Measurements from ENCODE around the gene HOXA7.

Gene HOXA7

DNA sequence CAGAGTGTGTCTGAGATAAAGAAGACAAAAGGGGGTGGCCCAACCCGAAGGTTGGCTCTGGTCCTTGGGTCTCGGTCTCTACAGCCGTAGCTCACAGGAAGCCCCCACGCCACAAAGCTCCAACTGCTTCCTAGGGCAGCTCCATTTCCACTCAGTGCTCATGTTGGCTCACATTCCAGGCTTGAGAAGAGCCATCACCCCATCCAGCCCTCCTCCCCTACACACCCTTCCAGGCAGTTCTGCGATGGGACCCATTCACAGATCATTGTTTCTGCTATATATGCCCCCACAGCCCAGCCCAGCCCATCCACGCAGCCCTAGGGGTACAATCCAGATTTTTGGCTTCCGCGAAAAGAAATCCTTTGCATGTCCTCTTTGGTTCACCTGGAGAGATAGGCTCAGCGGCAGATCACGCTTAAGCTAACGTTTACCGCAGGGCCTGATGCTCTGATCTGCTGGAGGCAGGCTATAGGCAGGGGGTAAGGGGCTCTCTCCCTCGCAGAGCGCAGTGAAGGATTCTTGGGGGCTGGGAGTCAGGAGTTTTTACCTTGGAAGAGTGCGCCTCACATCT is 34.8 kb upstream of the HOXA7 start:
- Histone ChIP-seq H3K79me2 (ENCODE audit: insufficient read depth, low read depth) (no peaks in the 10 kb centered on the region), H3K27ac (no peak overlapping the region), H2AFZ (ENCODE audit: low read depth) (no peak overlapping the region), H3K9ac (no peak overlapping the region), H3K4me2 (no peak overlapping the region), H3K36me3 (ENCODE audit: insufficient read depth) (no peaks in the 10 kb centered on the region), H3K4me3 (IDR thresholded peaks at IDR 0.05; ENCODE audit: insufficient read depth, low read depth, low read length) (no peak overlapping the region), H3K4me1 (ENCODE audit: low read depth, poor library complexity, severe bottlenecking) (peaks cover 9% of the 10 kb centered on the region), H4K20me1 (ENCODE audit: insufficient read depth) (no peaks in the 10 kb centered on the region), H3K27me3 (ENCODE audit: insufficient read depth, low read depth) (peaks cover 8% of the 10 kb centered on the region; the same call in 1 of the 2 replicates)
- no peak for TF ChIP-seq CTCF (conservative IDR thresholded peaks at IDR 0.05; ENCODE audit: low read depth, low read length)

DNA sequence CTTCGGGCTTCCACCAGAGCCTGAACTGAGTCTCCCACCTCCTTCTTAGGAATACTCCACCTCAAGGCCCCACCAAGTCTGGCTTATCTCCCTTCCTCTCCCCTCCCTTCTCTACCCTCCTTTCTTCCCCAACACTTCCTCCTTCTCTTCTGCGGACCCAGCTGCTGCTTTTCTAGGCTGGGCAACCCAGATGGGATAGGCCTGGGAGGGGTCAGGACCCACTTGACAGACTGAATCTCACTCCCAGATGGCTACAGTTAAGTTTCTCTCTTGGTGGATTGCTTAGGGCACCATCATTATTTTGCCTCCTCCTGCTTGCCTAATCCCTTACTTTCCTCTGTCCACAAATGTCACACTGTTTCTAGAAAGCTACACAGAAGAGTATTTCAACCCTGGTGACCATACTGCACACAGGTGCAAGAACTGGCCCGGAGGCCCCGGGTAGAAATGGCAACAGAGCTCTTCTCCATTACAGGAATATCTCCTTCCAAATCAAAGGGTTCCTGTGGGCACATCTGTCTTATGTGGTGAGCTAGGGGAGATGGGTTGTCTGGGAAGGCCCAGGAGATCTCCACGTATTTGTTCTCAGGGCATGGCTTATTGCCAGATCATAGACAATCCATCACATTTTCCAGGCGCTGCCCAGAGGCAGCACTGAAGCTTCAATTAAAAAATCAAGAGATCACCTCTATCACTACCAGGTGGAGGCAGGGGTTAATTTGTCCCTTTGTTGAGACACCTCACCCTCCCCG is 33.7 kb upstream of the HOXA7 start:
- TF ChIP-seq CTCF (conservative IDR thresholded peaks at IDR 0.05; ENCODE audit: low read depth, low read length) = no peak
- no peak overlapping the region for H3K4me3 ChIP-seq (IDR thresholded peaks at IDR 0.05; ENCODE audit: insufficient read depth, low read depth, low read length)
- no peak overlapping the region for H3K9ac ChIP-seq
- H3K27ac ChIP-seq = no peak overlapping the region
- H3K27me3 ChIP-seq (ENCODE audit: insufficient read depth, low read depth) = peaks cover 12% of the 10 kb centered on the region; the same call in 1 of the 2 replicates
- H3K36me3 ChIP-seq (ENCODE audit: insufficient read depth) = no peaks in the 10 kb centered on the region
- H3K4me1 ChIP-seq (ENCODE audit: low read depth, poor library complexity, severe bottlenecking) = peaks cover 8% of the 10 kb centered on the region
- H3K79me2 ChIP-seq (ENCODE audit: insufficient read depth, low read depth) = no peaks in the 10 kb centered on the region
- H3K4me2 ChIP-seq = no peak overlapping the region
- H4K20me1 ChIP-seq (ENCODE audit: insufficient read depth) = no peaks in the 10 kb centered on the region
- H2AFZ ChIP-seq (ENCODE audit: low read depth) = no peak overlapping the region

- H3K79me2 ChIP-seq (ENCODE audit: insufficient read depth, low read depth) = no peaks in the 10 kb centered on the region
- H3K27ac ChIP-seq = no peak overlapping the region
- H2AFZ ChIP-seq (ENCODE audit: low read depth) = no peak overlapping the region
- no peak overlapping the region for H3K9ac ChIP-seq
- H3K4me1 ChIP-seq (ENCODE audit: low read depth, poor library complexity, severe bottlenecking) = peaks cover 8% of the 10 kb centered on the region
- no peak overlapping the region for H3K4me2 ChIP-seq
- no peaks in the 10 kb centered on the region for H4K20me1 ChIP-seq (ENCODE audit: insufficient read depth)
- no peak overlapping the region for H3K4me3 ChIP-seq (IDR thresholded peaks at IDR 0.05; ENCODE audit: insufficient read depth, low read depth, low read length)
- TF ChIP-seq CTCF (conservative IDR thresholded peaks at IDR 0.05; ENCODE audit: low read depth, low read length) = no peak
- peaks cover 12% of the 10 kb centered on the region; the same call in 1 of the 2 replicates for H3K27me3 ChIP-seq (ENCODE audit: insufficient read depth, low read depth)
- H3K36me3 ChIP-seq (ENCODE audit: insufficient read depth) = no peaks in the 10 kb centered on the region
Measured at GRCh38 chr7:27189295-27189996, 33.0 kb upstream of the HOXA7 start.

GRCh38 chr7:27188386-27189294 is 32.2 kb upstream of the HOXA7 start:
- Histone ChIP-seq H3K36me3 (ENCODE audit: insufficient read depth) (no peaks in the 10 kb centered on the region), H3K27ac (no peak overlapping the region), H4K20me1 (ENCODE audit: insufficient read depth) (no peaks in the 10 kb centered on the region), H2AFZ (ENCODE audit: low read depth) (no peak overlapping the region), H3K4me1 (ENCODE audit: low read depth, poor library complexity, severe bottlenecking) (peaks cover 8% of the 10 kb centered on the region), H3K9ac (no peak overlapping the region), H3K27me3 (ENCODE audit: insufficient read depth, low read depth) (peaks cover 12% of the 10 kb centered on the region; the same call in 1 of the 2 replicates), H3K4me2 (no peak overlapping the region), H3K4me3 (IDR thresholded peaks at IDR 0.05; ENCODE audit: insufficient read depth, low read depth, low read length) (no peak overlapping the region), H3K79me2 (ENCODE audit: insufficient read depth, low read depth) (no peaks in the 10 kb centered on the region)
- no peak for TF ChIP-seq CTCF (conservative IDR thresholded peaks at IDR 0.05; ENCODE audit: low read depth, low read length)

Data from KMS-11 (cell line).